RPMI7951 (cell line): ENCODE data around the gene TAC3. TPM values are rescaled to one million over a fixed set of nuclear protein-coding genes. Genes with fewer than 3 reads are reported as not detected.

Experiments used
- DNase-seq: peaks from one replicate; pipeline ENCODE4 v3.0.0-alpha.2; 2012; ENCODE audit warnings: low read depth
- total RNA-seq: library from RNA; depleted of rRNA; stranded (reverse); fragments of >200 nt; shearing (Covaris generic); gene quantifications from 2 replicates; pipeline ENCODE4 v1.2.3, GENCODE V29; 2014

TAC3 gene
- total RNA-seq, 1 experiment from 2014 or later: not detected

- DNase-seq: peak; percentile 57
Observed at GRCh38 chr12:57005980-57006808, 10.1 kb downstream of the TAC3 start, which contains the start of gene ZBTB39. Gene ZBTB39 (minus strand): TSS chr12:57006546. CDS start chr12:57004917, 1,629 bp downstream.

- no peak for DNase-seq
Observed at GRCh38 chr12:57004651-57005050, 11.7 kb downstream of the TAC3 start.

- DNase-seq: no peak
Observed at GRCh38 chr12:57003395-57003794, 12.9 kb downstream of the TAC3 start.

- DNase-seq: peak; percentile 31
Observed at GRCh38 chr12:57001448-57001906, 14.9 kb downstream of the TAC3 start.

- DNase-seq: no peak
Observed at GRCh38 chr12:57000393-57000792, 15.9 kb downstream of the TAC3 start.

GRCh38 chr12:56999456-56999855, 16.9 kb downstream of the TAC3 start:
- peak; percentile 22 for DNase-seq

- DNase-seq: no peak
Observed at GRCh38 chr12:56998981-56999380, 17.3 kb downstream of the TAC3 start.

GRCh38 chr12:56998316-56998715, 18.0 kb downstream of the TAC3 start:
- DNase-seq: no peak

GRCh38 chr12:56996793-56997545, 19.4 kb downstream of the TAC3 start:
- DNase-seq: no peak

GRCh38 chr12:56995930-56996496, 20.3 kb downstream of the TAC3 start:
- no peak for DNase-seq

- DNase-seq: no peak
Observed at GRCh38 chr12:56995201-56995929, 21.0 kb downstream of the TAC3 start.

GRCh38 chr12:56994231-56994746, 22.0 kb downstream of the TAC3 start:
- DNase-seq: no peak

- DNase-seq: no peak
Observed at GRCh38 chr12:56993346-56993745, 23.0 kb downstream of the TAC3 start.

- DNase-seq: peak; percentile 13
Observed at GRCh38 chr12:56991319-56992246, 24.7 kb downstream of the TAC3 start.

- DNase-seq: no peak
Observed at GRCh38 chr12:56990648-56991318, 25.5 kb downstream of the TAC3 start.

- no peak for DNase-seq
Observed at GRCh38 chr12:56989861-56990610, 26.3 kb downstream of the TAC3 start.

- peak; percentile 26 for DNase-seq
Observed at GRCh38 chr12:56988207-56988739, 28.1 kb downstream of the TAC3 start.

GRCh38 chr12:56987551-56988053, 28.7 kb downstream of the TAC3 start:
- DNase-seq: peak; percentile 73

- no peak for DNase-seq
Observed at GRCh38 chr12:56987011-56987410, 29.3 kb downstream of the TAC3 start.
